Measurements from ENCODE around the gene RPS10.

RPS10 gene

DNA sequence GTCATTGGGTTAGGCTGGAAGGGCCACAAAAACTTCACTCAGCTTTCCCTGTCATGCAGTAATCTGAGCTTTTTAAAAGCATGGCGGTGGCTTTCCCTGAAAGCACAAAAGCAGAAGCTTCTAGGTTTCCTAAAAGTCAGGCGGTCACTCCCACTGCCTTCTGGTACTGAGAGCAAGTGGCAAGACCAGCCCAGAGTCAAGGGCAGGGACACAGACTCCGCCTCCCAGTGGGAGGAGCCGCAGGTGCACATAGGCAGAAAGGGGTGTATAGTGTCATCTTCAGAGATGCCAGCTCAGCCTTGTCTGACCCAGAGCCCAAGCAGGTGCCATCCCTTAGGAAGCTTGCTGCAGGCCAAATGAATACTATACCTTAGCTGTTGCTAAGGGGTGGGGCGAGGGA is 22.0 kb upstream of the RPS10 start:
- TF ChIP-seq, protein P1, sequence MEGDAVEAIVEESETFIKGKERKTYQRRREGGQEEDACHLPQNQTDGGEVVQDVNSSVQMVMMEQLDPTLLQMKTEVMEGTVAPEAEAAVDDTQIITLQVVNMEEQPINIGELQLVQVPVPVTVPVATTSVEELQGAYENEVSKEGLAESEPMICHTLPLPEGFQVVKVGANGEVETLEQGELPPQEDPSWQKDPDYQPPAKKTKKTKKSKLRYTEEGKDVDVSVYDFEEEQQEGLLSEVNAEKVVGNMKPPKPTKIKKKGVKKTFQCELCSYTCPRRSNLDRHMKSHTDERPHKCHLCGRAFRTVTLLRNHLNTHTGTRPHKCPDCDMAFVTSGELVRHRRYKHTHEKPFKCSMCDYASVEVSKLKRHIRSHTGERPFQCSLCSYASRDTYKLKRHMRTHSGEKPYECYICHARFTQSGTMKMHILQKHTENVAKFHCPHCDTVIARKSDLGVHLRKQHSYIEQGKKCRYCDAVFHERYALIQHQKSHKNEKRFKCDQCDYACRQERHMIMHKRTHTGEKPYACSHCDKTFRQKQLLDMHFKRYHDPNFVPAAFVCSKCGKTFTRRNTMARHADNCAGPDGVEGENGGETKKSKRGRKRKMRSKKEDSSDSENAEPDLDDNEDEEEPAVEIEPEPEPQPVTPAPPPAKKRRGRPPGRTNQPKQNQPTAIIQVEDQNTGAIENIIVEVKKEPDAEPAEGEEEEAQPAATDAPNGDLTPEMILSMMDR (IDR thresholded peaks at IDR 0.05; ENCODE audit: extremely low read depth, missing control alignments): no peak
- DNase-seq (ENCODE audit: low spot score): no peak

DNA sequence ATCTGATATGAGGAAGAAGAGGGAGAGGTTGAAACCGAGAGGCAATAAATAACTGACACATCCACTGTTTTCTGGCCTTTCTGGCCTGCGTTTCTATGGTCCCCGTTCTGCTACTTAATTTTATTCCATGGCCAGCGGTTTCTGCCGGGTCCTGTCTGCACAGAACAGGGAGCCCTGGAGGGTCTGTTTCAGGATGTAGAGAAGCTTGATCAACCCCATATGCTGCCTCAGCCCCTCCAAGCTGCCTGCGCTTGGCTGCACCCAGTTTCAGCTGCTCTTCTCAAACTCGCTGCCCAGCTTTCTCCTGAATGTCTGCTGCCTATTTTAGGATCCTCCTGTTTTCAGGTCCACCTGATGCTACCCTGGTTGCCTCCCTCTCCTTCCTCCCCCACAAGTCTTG is 21.5 kb upstream of the RPS10 start:
- TF ChIP-seq, protein P1 (IDR thresholded peaks at IDR 0.05; ENCODE audit: extremely low read depth, missing control alignments): no peak
- no peak for DNase-seq (ENCODE audit: low spot score)

DNA sequence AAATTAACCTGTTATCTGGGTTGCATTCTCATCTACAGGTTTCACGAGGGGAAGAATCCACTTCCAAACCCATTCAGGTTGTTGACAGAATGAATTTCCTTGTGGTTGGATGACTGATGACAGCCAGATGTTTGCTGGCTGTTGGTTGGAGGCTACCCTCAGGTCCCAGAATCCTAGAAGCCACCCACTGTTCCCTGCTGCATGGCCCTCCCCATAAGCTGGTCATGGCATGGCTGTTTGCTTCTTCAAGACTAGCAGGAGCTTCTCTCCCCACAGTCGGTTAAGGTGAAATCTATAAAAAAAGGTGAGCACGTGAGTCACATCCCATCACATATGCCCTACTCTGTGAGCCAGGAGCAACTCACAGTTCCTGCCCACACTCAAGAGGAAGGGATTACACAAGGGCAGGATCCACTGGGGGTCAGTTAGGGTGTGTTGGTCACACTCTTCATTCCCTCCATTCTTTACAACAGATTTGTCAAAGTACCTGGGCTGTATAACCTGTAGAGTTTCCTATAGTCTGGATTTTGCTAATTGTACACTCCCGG is 19.5 kb upstream of the RPS10 start:
- no peak for DNase-seq (ENCODE audit: low spot score)
- TF ChIP-seq, protein P1 (IDR thresholded peaks at IDR 0.05; ENCODE audit: extremely low read depth, missing control alignments): no peak

DNA sequence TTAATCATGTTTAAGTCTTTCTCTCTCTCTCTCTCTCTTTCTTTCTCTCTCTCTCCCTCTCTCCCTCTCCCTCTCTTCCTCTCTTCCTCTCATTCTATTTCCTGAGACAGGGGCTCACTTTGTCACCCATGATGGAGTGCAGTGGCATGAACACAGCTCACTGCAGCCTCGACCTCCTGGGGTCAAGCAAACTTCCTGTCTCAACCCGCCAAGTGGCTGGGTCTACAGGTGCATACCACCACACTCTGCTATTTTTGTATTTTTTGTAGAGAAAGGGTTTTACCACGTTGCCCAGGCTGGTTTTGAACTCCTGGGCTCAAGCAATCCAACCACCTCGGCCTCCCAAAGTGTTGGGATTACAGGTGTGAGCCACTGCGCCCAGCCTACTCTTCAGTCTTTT is 15.7 kb upstream of the RPS10 start:
- no peak for DNase-seq (ENCODE audit: low spot score)
- TF ChIP-seq, protein P1 (IDR thresholded peaks at IDR 0.05; ENCODE audit: extremely low read depth, missing control alignments): no peak

DNA sequence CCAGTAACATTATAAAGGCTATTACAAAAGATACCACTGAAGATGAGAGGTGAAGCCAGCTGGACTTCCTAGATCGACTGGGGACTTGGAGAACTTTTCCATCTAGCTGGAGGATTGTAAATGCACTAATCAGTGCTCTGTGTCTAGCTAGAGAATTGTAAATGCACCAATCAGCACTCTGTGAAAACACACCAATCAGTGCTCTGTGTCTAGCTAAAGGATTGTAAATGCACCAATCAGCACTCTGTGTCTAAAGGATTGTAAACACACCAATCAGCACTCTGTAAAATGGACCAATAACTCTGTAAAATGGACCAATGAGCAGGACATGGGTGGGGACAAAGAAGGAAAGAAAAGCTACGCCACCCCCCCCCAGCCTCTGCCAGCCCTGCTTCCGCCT is 13.6 kb upstream of the RPS10 start:
- TF ChIP-seq, protein P1 (IDR thresholded peaks at IDR 0.05; ENCODE audit: extremely low read depth, missing control alignments): no peak
- no peak for DNase-seq (ENCODE audit: low spot score)

DNA sequence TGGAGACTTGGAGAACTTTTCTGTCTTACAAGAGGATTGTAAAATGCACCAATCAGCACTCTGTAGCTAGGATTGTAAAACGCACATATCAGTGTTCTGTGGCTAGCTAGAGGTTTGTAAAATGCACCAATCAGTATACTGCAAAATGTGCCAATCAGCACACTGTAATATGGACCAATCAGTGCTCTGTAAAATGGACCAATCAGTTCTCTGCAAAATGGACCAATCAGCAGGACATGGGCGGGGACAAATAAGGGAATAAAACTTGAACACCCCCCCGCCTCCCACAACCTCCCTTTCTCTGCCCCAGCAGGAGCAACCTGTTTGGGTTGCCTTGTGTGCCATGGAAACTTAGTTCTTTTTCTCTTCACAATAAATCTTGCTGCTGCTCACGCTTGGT is 12.8 kb upstream of the RPS10 start:
- TF ChIP-seq, protein P1 (IDR thresholded peaks at IDR 0.05; ENCODE audit: extremely low read depth, missing control alignments): no peak
- DNase-seq (ENCODE audit: low spot score): no peak

DNA sequence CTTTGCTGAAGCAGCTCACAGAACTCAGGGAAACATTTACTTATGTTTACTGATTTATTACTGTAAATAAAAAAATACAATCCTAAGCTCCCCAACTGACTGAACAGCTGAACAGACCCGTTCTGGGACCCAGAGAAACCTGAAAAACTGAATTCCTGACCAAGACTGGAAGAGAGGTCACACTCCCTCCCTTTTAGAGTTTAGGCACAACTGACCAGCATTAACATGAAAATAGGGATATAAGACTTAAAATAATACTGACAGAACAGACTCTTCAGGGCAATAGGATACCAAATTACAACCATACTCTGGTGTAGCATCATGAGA is 11.7 kb upstream of the RPS10 start:
- DNase-seq (ENCODE audit: low spot score): no peak
- TF ChIP-seq, protein P1 (IDR thresholded peaks at IDR 0.05; ENCODE audit: extremely low read depth, missing control alignments): no peak

Measured in GM20000 (cell line).